IMR-90 (cell line): ENCODE data around the gene SUSD1. TPM values are rescaled to one million over a fixed set of nuclear protein-coding genes. Genes with fewer than 3 reads are reported as not detected.

Experiments
- ATAC-seq: fragments of 200-7000 bp; cut with Tn5 transposase; 2 replicates; pipeline ENCODE4 v1.9.1; 2020; ENCODE audit warnings: low read depth, mild to moderate bottlenecking, moderate library complexity
- BruUV-seq: library from RNA; stranded (reverse); fragments of 400-500 nt; replicated peaks from 2 replicates; lab custom pipeline; 2021; lab: Mats Ljungman, UMichigan
- CTCF ChIA-PET: fragments of 300-600 bp; formaldehyde crosslinking; extraction: SDS; loops from one replicate; lab custom pipeline; 2021; ENCODE audit warnings: antibody characterized with exemption; lab: Yijun Ruan, JAX
- POLR2A ChIA-PET: fragments of 300-600 bp; sonication (Branson Sonifier 250); formaldehyde crosslinking; loops from one replicate; lab custom pipeline; 2022; ENCODE audit warnings: antibody characterized with exemption; ENCODE audit not compliant: unreplicated experiment; lab: Charles Lee
- DNase-seq: peaks from one replicate; pipeline ENCODE4 v3.0.0; 2013
- H2AFZ ChIP-seq: replicated peaks from 2 replicates; pipeline ENCODE3; 2013; ENCODE audit warnings: low read length, mild to moderate bottlenecking; ENCODE audit not compliant: poor library complexity
- H2AK5ac ChIP-seq: 2 replicates; pipeline ENCODE4 v1.6.1; 2013; ENCODE audit warnings: low read depth, low read length, inconsistent platforms
- H2AK9ac ChIP-seq: replicated peaks from 2 replicates; pipeline ENCODE3; 2013; ENCODE audit warnings: mild to moderate bottlenecking, low read depth, low read length, moderate library complexity; ENCODE audit not compliant: poor library complexity
- H2BK120ac ChIP-seq: 2 replicates; pipeline ENCODE4 v1.6.1; 2013; ENCODE audit warnings: low read depth, low read length, inconsistent platforms
- H2BK15ac ChIP-seq: 3 replicates; pipeline ENCODE4 v1.6.1; 2013; ENCODE audit warnings: low read depth, low read length, inconsistent platforms
- H2BK20ac ChIP-seq: 2 replicates; pipeline ENCODE4 v1.6.1; 2013; ENCODE audit warnings: low read depth, mild to moderate bottlenecking, inconsistent platforms, low read length, moderate library complexity
- H2BK5ac ChIP-seq: 2 replicates; pipeline ENCODE4 v1.6.1; 2013; ENCODE audit warnings: mild to moderate bottlenecking, low read depth, low read length, inconsistent platforms; ENCODE audit not compliant: poor library complexity, severe bottlenecking
- H3K14ac ChIP-seq: replicated peaks from 2 replicates; pipeline ENCODE4 v1.6.1; 2013; ENCODE audit warnings: low read depth, low read length, inconsistent platforms
- H3K18ac ChIP-seq: 2 replicates; pipeline ENCODE4 v1.6.1; 2013; ENCODE audit warnings: low read depth, low read length, control low read depth
- H3K23ac ChIP-seq: 2 replicates; pipeline ENCODE4 v1.6.1; 2013; ENCODE audit warnings: low read depth, low read length, inconsistent platforms
- H3K27ac ChIP-seq: 2 replicates; pipeline ENCODE4 v1.5.1; 2013; ENCODE audit warnings: mild to moderate bottlenecking, control low read depth, low read length; ENCODE audit not compliant: insufficient read depth
- H3K27me3 ChIP-seq: 2 replicates; pipeline ENCODE4 v1.6.1; 2013; ENCODE audit warnings: low read length; ENCODE audit not compliant: control insufficient read depth, insufficient read depth
- H3K36me3 ChIP-seq: 2 replicates; pipeline ENCODE4 v1.6.1; 2013; ENCODE audit warnings: low read length, mixed read lengths; ENCODE audit not compliant: control insufficient read depth, insufficient read depth
- H3K4ac ChIP-seq: 2 replicates; pipeline ENCODE4 v1.6.1; 2013; ENCODE audit warnings: low read depth, low read length, inconsistent platforms
- H3K4me1 ChIP-seq: 2 replicates; pipeline ENCODE4 v1.6.1; 2013; ENCODE audit warnings: low read length, mixed read lengths; ENCODE audit not compliant: control insufficient read depth, insufficient read depth
- H3K4me2 ChIP-seq: 2 replicates; pipeline ENCODE4 v1.6.1; 2013; ENCODE audit warnings: low read depth, mild to moderate bottlenecking, control low read depth, low read length, moderate library complexity
- H3K4me3 ChIP-seq: 2 replicates; pipeline ENCODE4 v1.5.1; 2013; ENCODE audit warnings: low read depth, mild to moderate bottlenecking, control low read depth, low read length, moderate library complexity; ENCODE audit not compliant: insufficient read depth
- H3K56ac ChIP-seq: 2 replicates; pipeline ENCODE4 v1.6.1; 2013; ENCODE audit warnings: low read length, inconsistent platforms; ENCODE audit not compliant: insufficient read depth; ENCODE audit errors: extremely low read depth
- H3K79me1 ChIP-seq, 2 experiments: 2 replicates each; pipeline ENCODE4 v1.6.1; 2013; ENCODE audit warnings: low read length in 2 of 2, inconsistent platforms in 1 of 2, low read depth in 1 of 2
- H3K9ac ChIP-seq: 2 replicates; pipeline ENCODE4 v1.6.1; 2013; ENCODE audit warnings: low read depth, low read length, control low read depth
- H3K9me1 ChIP-seq: 2 replicates; pipeline ENCODE4 v1.6.1; 2013; ENCODE audit warnings: low read length, inconsistent platforms; ENCODE audit not compliant: insufficient read depth
- H3K9me3 ChIP-seq: 2 replicates; pipeline ENCODE4 v1.6.1; 2013; ENCODE audit warnings: low read length; ENCODE audit not compliant: control insufficient read depth, insufficient read depth
- H4K20me1 ChIP-seq: 2 replicates; pipeline ENCODE4 v1.6.1; 2013; ENCODE audit warnings: low read length, inconsistent platforms; ENCODE audit not compliant: insufficient read depth
- H4K5ac ChIP-seq: 2 replicates; pipeline ENCODE4 v1.6.1; 2013; ENCODE audit warnings: mild to moderate bottlenecking, low read depth, low read length, control low read depth
- H4K8ac ChIP-seq, 2 experiments: 2 replicates each; pipeline ENCODE4 v1.6.1; 2013; ENCODE audit warnings: low read depth in 2 of 2, low read length in 2 of 2, control low read depth in 1 of 2, inconsistent platforms in 1 of 2
- H4K91ac ChIP-seq: 2 replicates; pipeline ENCODE4 v1.6.1; 2013; ENCODE audit warnings: low read depth, low read length, inconsistent platforms; ENCODE audit not compliant: insufficient read depth
- BHLHE40 ChIP-seq: fragments of 150-350 bp; IDR thresholded peaks from 2 replicates; pipeline ENCODE4 v1.6.1; 2016; ENCODE audit warnings: mild to moderate bottlenecking, low read depth, low read length
- CEBPB ChIP-seq: IDR thresholded peaks from 2 replicates; pipeline ENCODE4 v1.6.1; 2012; ENCODE audit warnings: low read depth, low read length, improper control_type of control experiment
- CTCF ChIP-seq: conservative IDR thresholded peaks from 2 replicates; pipeline ENCODE4 v1.5.1; 2012; ENCODE audit warnings: mild to moderate bottlenecking, low read depth, low read length, improper control_type of control experiment
- FOS ChIP-seq: fragments of 150-350 bp; IDR thresholded peaks from 2 replicates; pipeline ENCODE4 v1.6.1; 2016; ENCODE audit warnings: low read depth, low read length
- MAFK ChIP-seq: IDR thresholded peaks from 2 replicates; pipeline ENCODE4 v1.6.1; 2012; ENCODE audit warnings: low read depth, low read length, improper control_type of control experiment
- MAZ ChIP-seq: IDR thresholded peaks from 2 replicates; pipeline ENCODE4 v1.6.1; 2012; ENCODE audit warnings: low read depth, mild to moderate bottlenecking, low read length, improper control_type of control experiment, moderate library complexity, borderline replicate concordance
- MXI1 ChIP-seq: IDR thresholded peaks from 2 replicates; pipeline ENCODE4 v1.6.1; 2012; ENCODE audit warnings: low read depth, mild to moderate bottlenecking, low read length, moderate library complexity, borderline replicate concordance
- NFE2L2 ChIP-seq: fragments of 150-350 bp; IDR thresholded peaks from 2 replicates; pipeline ENCODE4 v1.6.1; 2016; ENCODE audit warnings: low read depth, mild to moderate bottlenecking, low read length
- POLR2A ChIP-seq: IDR thresholded peaks from 2 replicates; pipeline ENCODE4 v1.6.1; 2012; ENCODE audit warnings: mild to moderate bottlenecking, low read depth, low read length
- RAD21 ChIP-seq: IDR thresholded peaks from 2 replicates; pipeline ENCODE4 v1.6.1; 2012; ENCODE audit warnings: low read length, improper control_type of control experiment
- RCOR1 ChIP-seq: IDR thresholded peaks from 2 replicates; pipeline ENCODE4 v1.6.1; 2012; ENCODE audit warnings: mild to moderate bottlenecking, low read length, improper control_type of control experiment; ENCODE audit not compliant: insufficient replicate concordance
- RFX5 ChIP-seq: IDR thresholded peaks from 2 replicates; pipeline ENCODE4 v1.8.0; 2012; ENCODE audit warnings: low read depth, mild to moderate bottlenecking, low read length, moderate library complexity
- WGBS, 2 experiments: methylation state at CpG; one replicate each; pipeline versions ENCODE4 v1.1.5 to v1.1.7; 2013; ENCODE audit warnings: missing lambda C conversion rate in 2 of 2; ENCODE audit not compliant: insufficient read length in 1 of 2; ENCODE audit errors: extremely low coverage in 2 of 2; 5-methylcytosine and 5-hydroxymethylcytosine counted together
- dilution Hi-C: fragments of 300-500 bp; cut with HindIII; formaldehyde crosslinking; loops from one replicate; pipeline ENCODE4 v1.14.3; 2018; ENCODE audit warnings: low sequenced_read_pairs; ENCODE audit not compliant: unreplicated experiment
- in situ Hi-C: fragments of 300-500 bp; cut with MboI; formaldehyde crosslinking; loops from 3 replicates; pipeline ENCODE4 v1.14.3; 2019; ENCODE audit warnings: low sequenced_read_pairs, inconsistent platforms, mixed read lengths
- intact Hi-C: fragments of 100-400 bp; cut with micrococcal nuclease; formaldehyde crosslinking; loops from 2 replicates; pipeline ENCODE4 v1.10.0; 2022
- polyA plus RNA-seq, 3 experiments: library from polyadenylated mRNA; depleted of rRNA; stranded (reverse); fragments of >200 nt; gene quantifications; 2 replicates each; pipeline ENCODE4 v1.2.3, GENCODE V29; 2012; ENCODE audit warnings: low replicate concordance in 1 of 3
- total RNA-seq: library from RNA; depleted of rRNA; stranded (reverse); fragments of >200 nt; gene quantifications from 2 replicates; pipeline ENCODE4 v1.2.3, GENCODE V29; 2012

The SUSD1 gene
- total and polyA plus RNA-seq, 2 of the 4 experiments (the other 2 are of a cell fraction): 4.0 to 4.7 TPM

- TF ChIP-seq CEBPB: no peak
- peak; percentile 93 for TF ChIP-seq RAD21
- peak; percentile 31; the same call in 1 of the 2 replicates for TF ChIP-seq POLR2A
These were observed 77.1 kb downstream of the SUSD1 start (continued) for GRCh38 chr9:112097712-112098688.

- CTCF ChIA-PET: no interaction called here
- no peak overlapping the region for H4K91ac ChIP-seq
- no peak overlapping the region for H2AK5ac ChIP-seq
- in situ Hi-C loops (loop anchor here (5.0 to 25.0 kb wide), 2 partner anchors 267 to 617 kb away; partner anchors contain the start of gene INIP), dilution Hi-C loops (no loop called here), intact Hi-C loops (loop anchor here (5.0 kb wide), 1 partner anchor 617 kb away; no protein-coding TSS in a partner anchor)
- no peak overlapping the region for H3K23ac ChIP-seq
- H4K5ac ChIP-seq: no peak overlapping the region
- WGBS, 2 experiments: 100% methylated on average over 4 of the region's 9 CpGs; no CpG with 5 or more reads in 1 of the 2 experiments
- H3K18ac ChIP-seq: no peak overlapping the region
- no peak overlapping the region for H3K27ac ChIP-seq
- H2BK15ac ChIP-seq: no peak overlapping the region
- DNase-seq: no peak
- H2AFZ ChIP-seq: no peak overlapping the region
- H3K56ac ChIP-seq: no peak overlapping the region
- ATAC-seq: no peak
- no peaks in the 10 kb centered on the region for H3K27me3 ChIP-seq
- no peak overlapping the region for H3K14ac ChIP-seq
- H3K36me3 ChIP-seq: no peaks in the 10 kb centered on the region
- H3K9me1 ChIP-seq: no peaks in the 10 kb centered on the region
- no peak overlapping the region for H2BK5ac ChIP-seq
- H3K9ac ChIP-seq: no peak overlapping the region
- no peak overlapping the region for H4K8ac ChIP-seq
- no peaks in the 10 kb centered on the region for H3K9me3 ChIP-seq
- H3K4ac ChIP-seq: no peak overlapping the region
- H3K4me3 ChIP-seq: no peak overlapping the region
- POLR2A ChIA-PET: no interaction called here
- BruUV-seq: no TSS peak
- H2BK20ac ChIP-seq: no peak overlapping the region
- H3K4me1 ChIP-seq: no peaks in the 10 kb centered on the region
- no peak overlapping the region for H2AK9ac ChIP-seq
- H4K20me1 ChIP-seq: no peaks in the 10 kb centered on the region
- no peak overlapping the region for H2BK120ac ChIP-seq
- H3K79me1 ChIP-seq: no peaks in the 10 kb centered on the region
- no peak overlapping the region for H3K4me2 ChIP-seq
- TF ChIP-seq CEBPB: no peak
- no peak for TF ChIP-seq BHLHE40
- no peak for TF ChIP-seq NFE2L2
- no peak for TF ChIP-seq MAZ
- no peak for TF ChIP-seq RFX5
- TF ChIP-seq MAFK: no peak
- no peak for TF ChIP-seq CTCF
- TF ChIP-seq RCOR1: no peak
- no peak for TF ChIP-seq RAD21
- no peak for TF ChIP-seq MXI1
- no peak for TF ChIP-seq FOS
- TF ChIP-seq POLR2A: no peak
These were observed 80.0 kb downstream of the SUSD1 start for GRCh38 chr9:112094948-112095681.
